PC-3 (cell line): Measurements from ENCODE around the gene TXNDC5. TPM values are rescaled to one million over a fixed set of nuclear protein-coding genes. Genes with fewer than 3 reads are reported as not detected.

Experiments
- ATAC-seq: fragments of 200-7000 bp; cut with Tn5 transposase; 2 replicates; pipeline ENCODE4 v1.9.1; 2020; ENCODE audit warnings: mild to moderate bottlenecking, moderate library complexity
- BruUV-seq: library from RNA; stranded (reverse); fragments of 400-500 nt; replicated peaks from 2 replicates; lab custom pipeline; 2021; lab: Mats Ljungman, UMichigan
- CTCF ChIA-PET: fragments of 300-600 bp; sonication (Branson Sonifier 250); formaldehyde crosslinking; loops from one replicate; lab custom pipeline; 2022; ENCODE audit warnings: antibody characterized with exemption; lab: Charles Lee
- POLR2A ChIA-PET: fragments of 300-600 bp; sonication (Branson Sonifier 250); formaldehyde crosslinking; loops from one replicate; lab custom pipeline; 2022; ENCODE audit warnings: antibody characterized with exemption; ENCODE audit not compliant: unreplicated experiment; lab: Charles Lee
- DNase-seq: peaks from one replicate; pipeline ENCODE4 v3.0.0-alpha.2; 2015
- H2AFZ ChIP-seq: fragments of 300-600 bp; sonication (generic); 2 replicates; pipeline ENCODE4 v1.6.0; 2016; ENCODE audit warnings: antibody characterized with exemption, low read length
- H3F3A ChIP-seq: fragments of 300-600 bp; sonication (generic); one replicate; pipeline ENCODE4 v1.6.0; 2017; ENCODE audit warnings: antibody characterized with exemption, low read length, control low read depth, mild to moderate bottlenecking; ENCODE audit not compliant: unreplicated experiment
- H3K27ac ChIP-seq: fragments of 300-600 bp; sonication (generic); 2 replicates; pipeline ENCODE4 v1.5.1; 2016; ENCODE audit warnings: mild to moderate bottlenecking, low read length
- H3K27me3 ChIP-seq: fragments of 300-600 bp; sonication (generic); 2 replicates; pipeline ENCODE4 v1.6.1; 2016; ENCODE audit warnings: low read length, mixed read lengths
- H3K36me3 ChIP-seq: fragments of 300-600 bp; sonication (generic); 2 replicates; pipeline ENCODE4 v1.6.1; 2016; ENCODE audit warnings: low read depth, mixed run types, low read length, mixed read lengths
- H3K4me1 ChIP-seq: fragments of 300-600 bp; sonication (generic); 2 replicates; pipeline ENCODE4 v1.5.1; 2016; ENCODE audit warnings: low read length; ENCODE audit not compliant: insufficient read depth
- H3K4me2 ChIP-seq: fragments of 300-600 bp; sonication (generic); 2 replicates; pipeline ENCODE4 v1.6.0; 2016; ENCODE audit warnings: low read length
- H3K4me3 ChIP-seq: fragments of 300-600 bp; sonication (generic); 2 replicates; pipeline ENCODE4 v1.5.1; 2016; ENCODE audit warnings: mild to moderate bottlenecking, low read length, mixed read lengths
- H3K79me2 ChIP-seq: fragments of 300-600 bp; sonication (generic); 2 replicates; pipeline ENCODE4 v1.6.1; 2017; ENCODE audit warnings: low read length, mixed read lengths
- H3K9ac ChIP-seq: fragments of 300-600 bp; sonication (generic); 2 replicates; pipeline ENCODE4 v1.6.0; 2016; ENCODE audit warnings: mild to moderate bottlenecking, low read length
- H3K9me2 ChIP-seq: fragments of 300-600 bp; sonication (generic); replicated peaks from 2 replicates; pipeline ENCODE4 v1.6.1; 2016; ENCODE audit warnings: mixed run types, low read length, mixed read lengths
- H3K9me3 ChIP-seq: fragments of 300-600 bp; sonication (generic); 2 replicates; pipeline ENCODE4 v1.6.1; 2016; ENCODE audit warnings: low read length, mixed read lengths
- H4K20me1 ChIP-seq: fragments of 300-600 bp; sonication (generic); 2 replicates; pipeline ENCODE4 v1.6.1; 2016; ENCODE audit warnings: low read length, mixed read lengths
- CTCF ChIP-seq: fragments of 300-600 bp; sonication (generic); conservative IDR thresholded peaks from 2 replicates; pipeline ENCODE4 v1.5.1; 2017; ENCODE audit warnings: antibody characterized with exemption, low read depth, mild to moderate bottlenecking, low read length
- EZH2 ChIP-seq: fragments of 300-600 bp; sonication (generic); IDR thresholded peaks from one replicate; pipeline ENCODE4 v1.6.1; 2017; ENCODE audit warnings: antibody characterized with exemption, mild to moderate bottlenecking, low read length; ENCODE audit not compliant: unreplicated experiment
- EZH2phosphoT487 ChIP-seq: fragments of 300-600 bp; sonication (generic); IDR thresholded peaks from 2 replicates; pipeline ENCODE4 v1.6.1; 2018; ENCODE audit warnings: mild to moderate bottlenecking, antibody characterized with exemption, low read length, borderline replicate concordance
- intact Hi-C: fragments of 100-400 bp; cut with micrococcal nuclease; formaldehyde crosslinking; loops from 2 replicates; pipeline ENCODE4 v1.9.0; 2023
- total RNA-seq: library from RNA; depleted of rRNA; stranded (reverse); fragments of >200 nt; gene quantifications from 2 replicates; pipeline ENCODE4 v1.2.3, GENCODE V29; 2014

TXNDC5 gene
- total RNA-seq, 1 experiment from 2014 or later, result 221 TPM

DNA sequence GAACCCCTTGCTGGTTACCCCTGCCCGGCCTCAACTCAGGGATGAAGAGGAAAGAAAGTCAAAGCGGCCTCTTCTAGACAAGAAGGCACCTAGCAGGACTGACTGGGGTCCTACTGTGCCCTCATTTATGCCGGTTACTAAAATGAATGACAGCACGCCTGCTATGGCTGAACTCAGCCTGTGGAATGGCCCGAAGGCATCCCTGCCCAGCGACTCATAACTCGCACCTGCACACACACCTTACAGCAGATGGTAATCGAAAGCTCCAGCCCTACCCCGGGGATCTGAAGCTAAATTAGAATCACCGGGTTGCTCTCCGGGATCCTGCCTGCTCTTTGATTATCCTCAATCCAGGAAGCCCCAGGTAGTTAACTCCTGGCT is 747 bp upstream of the TXNDC5 start:
- TF ChIP-seq EZH2 (no peak), CTCF (no peak), EZH2phosphoT487 (no peak)
- no peaks in the 10 kb centered on the region for H3K36me3 ChIP-seq
- H3K9me3 ChIP-seq, result no peaks in the 10 kb centered on the region
- H3K4me1 ChIP-seq, result peaks cover 15% of the 10 kb centered on the region
- peaks cover 37% of the 10 kb centered on the region for H3K79me2 ChIP-seq
- H3K4me3 ChIP-seq, result peak overlapping the region; percentile 75; the same call in 1 of the 2 replicates
- no peak for ATAC-seq
- ChIA-PET CTCF (interaction anchor here (0.6 kb wide), 1 partner anchor 174 kb away, joined by 3 read pairs; no protein-coding TSS in a partner anchor), POLR2A (interaction anchor here (0.6 kb wide), 1 partner anchor 26 kb away, joined by 4 read pairs; no protein-coding TSS in a partner anchor)
- H3K27me3 ChIP-seq, result no peaks in the 10 kb centered on the region
- peak overlapping the region; percentile 70; the same call in 1 of the 2 replicates for H3K9ac ChIP-seq
- no peaks in the 10 kb centered on the region for H3F3A ChIP-seq
- BruUV-seq, result no TSS peak
- DNase-seq, result peak; percentile 44
- peak overlapping the region; percentile 98 for H2AFZ ChIP-seq
- H3K9me2 ChIP-seq, result no peaks in the 10 kb centered on the region
- H4K20me1 ChIP-seq, result peaks cover 26% of the 10 kb centered on the region; the same call in 1 of the 2 replicates
- peak overlapping the region; percentile 98 for H3K4me2 ChIP-seq
- no peak overlapping the region for H3K27ac ChIP-seq
- intact Hi-C loops, result loop anchor here (5.0 kb wide), 1 partner anchor 146 kb away; no protein-coding TSS in a partner anchor

DNA sequence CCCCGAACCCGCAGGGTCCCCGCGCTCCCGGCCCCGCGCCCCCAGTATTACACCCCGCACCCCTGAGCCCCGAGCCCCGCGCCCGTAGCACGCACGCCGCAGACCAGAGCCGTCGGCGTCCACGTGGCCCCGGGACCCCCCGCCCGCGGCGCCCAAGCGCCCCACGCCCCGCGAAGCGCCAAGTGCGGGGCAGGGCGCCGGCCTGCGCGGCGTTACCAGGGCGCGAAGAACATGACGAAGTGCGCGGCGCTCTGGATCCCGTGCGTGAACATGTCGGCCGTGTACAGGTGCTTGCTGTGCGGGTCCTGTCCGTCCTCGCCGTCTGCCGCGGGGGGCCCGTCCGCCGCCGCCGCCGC is 312 bp downstream of the TXNDC5 start:
- H3K9me2 ChIP-seq, result no peaks in the 10 kb centered on the region
- intact Hi-C loops, result loop anchor here (1.0 to 5.0 kb wide), 2 partner anchors 65 to 147 kb away; no protein-coding TSS in a partner anchor
- H3K27me3 ChIP-seq, result no peaks in the 10 kb centered on the region
- ATAC-seq (peak; percentile 41), DNase-seq (peak; percentile 9)
- POLR2A ChIA-PET, result interaction anchor here (1.0 kb wide), 1 partner anchor 65 kb away, joined by 7 read pairs; no protein-coding TSS in a partner anchor
- peak overlapping the region; percentile 91 for H3K4me3 ChIP-seq
- no peak for TF ChIP-seq CTCF
- TF ChIP-seq EZH2phosphoT487, result no peak
- no peak for TF ChIP-seq EZH2
- H3K36me3 ChIP-seq, result no peaks in the 10 kb centered on the region
- H3K4me1 ChIP-seq, result peaks cover 15% of the 10 kb centered on the region
- peak overlapping the region; percentile 66; the same call in 1 of the 2 replicates for H2AFZ ChIP-seq
- no peak overlapping the region for H3K27ac ChIP-seq
- no peaks in the 10 kb centered on the region for H3K9me3 ChIP-seq
- H3K9ac ChIP-seq, result peak overlapping the region; percentile 91; the same call in 1 of the 2 replicates
- BruUV-seq, result no TSS peak
- peak overlapping the region; percentile 98 for H3K4me2 ChIP-seq
- peaks cover 34% of the 10 kb centered on the region; the same call in 1 of the 2 replicates for H4K20me1 ChIP-seq
- H3K79me2 ChIP-seq, result peaks cover 46% of the 10 kb centered on the region
- CTCF ChIA-PET, result no interaction called here
- H3F3A ChIP-seq, result no peaks in the 10 kb centered on the region
